ENCODE data around the gene OSBPL6.

DNA sequence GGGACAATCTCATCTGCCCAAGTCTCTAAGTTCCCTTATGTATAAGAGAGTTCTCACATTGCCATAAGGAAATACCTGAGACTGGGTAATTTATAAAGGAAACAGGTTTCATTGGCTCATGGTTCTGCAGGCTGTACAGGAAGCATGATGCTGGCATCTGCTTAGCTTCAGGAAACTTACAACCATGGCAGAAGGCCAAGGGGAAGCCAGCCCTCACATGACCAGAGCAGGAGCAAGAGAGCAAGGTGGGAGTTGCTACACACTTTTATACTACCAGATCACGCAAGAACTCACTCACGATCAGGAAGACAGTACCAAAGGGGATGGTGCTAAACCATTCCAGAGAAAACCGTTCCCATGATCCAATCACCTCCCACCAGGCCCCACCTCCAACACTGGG lies 182.7 kb downstream of the OSBPL6 start:
- no peak for TF ChIP-seq CTCF (IDR thresholded peaks at IDR 0.05)
- no peak for TF ChIP-seq POLR2A (IDR thresholded peaks at IDR 0.05)

Measured in right lobe of liver (tissue), 4 donors.